ENCODE results near the gene INVS. TPM values are rescaled to one million over a fixed set of nuclear protein-coding genes. Genes with fewer than 3 reads are reported as not detected.
"Not testable (repeated sequence)": the region's sequence is repeated elsewhere in the genome, so short reads cannot be mapped to it uniquely, and the experiment has no call there.

INVS gene
- total RNA-seq, 1 donor from 2014 or later = 26.4 TPM

DNA sequence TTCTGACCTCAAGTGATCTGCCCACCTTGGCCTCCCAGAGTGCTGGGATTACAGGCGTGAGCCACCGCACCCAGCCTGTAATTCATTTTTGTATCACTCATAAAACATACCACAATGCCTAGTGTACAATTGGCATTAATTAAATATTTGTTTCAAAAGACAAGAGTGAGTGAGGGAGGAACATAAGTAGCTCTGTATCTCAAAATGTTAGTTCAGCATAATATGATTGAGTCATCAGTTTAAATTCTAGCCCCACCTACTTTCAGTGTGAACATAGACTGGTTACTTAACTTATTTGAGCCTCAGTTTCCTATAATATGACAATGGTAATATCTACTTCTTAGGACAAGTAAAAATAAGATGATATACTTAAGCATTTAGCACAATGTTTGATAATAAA, 26.9 kb downstream of the INVS start:
- no peak for DNase-seq (ENCODE audit: low spot score)

DNA sequence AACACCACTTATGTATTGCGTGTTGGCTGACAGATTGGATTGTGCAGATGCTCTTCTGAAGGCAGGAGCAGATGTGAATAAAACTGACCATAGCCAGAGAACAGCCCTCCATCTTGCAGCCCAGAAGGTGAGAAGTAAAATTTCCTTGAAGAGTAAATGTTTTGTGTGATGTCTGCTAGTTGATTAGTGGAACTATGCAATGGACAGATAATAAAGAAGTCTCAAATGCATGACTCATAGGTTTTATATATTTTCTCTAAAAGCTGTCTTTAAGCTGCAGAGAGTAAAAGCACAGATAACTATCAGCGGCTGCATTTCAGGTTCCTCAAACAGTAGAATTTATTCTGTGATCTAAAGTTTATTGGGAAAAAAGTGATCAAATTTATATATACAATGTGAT, 27.4 kb downstream of the INVS start:
- no peak for DNase-seq (ENCODE audit: low spot score)

DNA sequence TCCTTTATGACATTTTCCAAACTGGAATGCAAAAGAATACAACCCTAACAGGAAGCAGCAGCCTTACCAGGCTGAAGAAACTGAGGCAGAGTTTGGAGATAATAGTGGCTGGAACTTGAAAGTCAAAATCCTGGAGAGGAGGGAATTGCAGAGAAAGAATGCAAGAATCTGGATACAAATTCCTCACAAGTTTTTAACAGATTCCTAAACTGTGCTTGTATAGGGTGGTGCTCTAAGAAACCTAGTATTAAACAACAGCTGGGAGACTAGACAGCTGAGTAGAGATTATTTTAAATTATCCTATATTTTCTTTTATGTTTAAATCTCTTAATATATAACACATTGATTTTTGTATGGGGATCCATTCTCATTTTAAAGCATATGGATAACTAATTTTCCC, 30.7 kb downstream of the INVS start:
- no peak for DNase-seq (ENCODE audit: low spot score)

DNA sequence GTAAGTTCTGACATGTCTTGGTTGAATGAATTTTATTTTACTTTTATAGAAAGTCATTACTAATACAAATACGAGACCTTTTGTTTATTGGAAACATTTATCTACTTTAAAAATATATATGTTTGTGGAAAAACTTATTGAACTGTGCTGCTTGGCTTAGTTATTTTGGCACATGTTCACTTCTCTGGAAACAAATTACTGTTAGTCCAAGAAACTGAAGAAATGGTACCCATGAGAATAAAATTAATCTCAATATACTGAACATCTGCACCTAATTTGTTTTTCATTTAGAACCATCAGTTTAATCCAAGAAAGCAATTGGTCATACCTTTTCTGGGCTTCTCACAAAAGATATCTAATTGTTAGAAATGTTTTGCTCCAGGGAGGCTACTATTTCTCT, 32.2 kb downstream of the INVS start:
- no peak for DNase-seq (ENCODE audit: low spot score)

DNA sequence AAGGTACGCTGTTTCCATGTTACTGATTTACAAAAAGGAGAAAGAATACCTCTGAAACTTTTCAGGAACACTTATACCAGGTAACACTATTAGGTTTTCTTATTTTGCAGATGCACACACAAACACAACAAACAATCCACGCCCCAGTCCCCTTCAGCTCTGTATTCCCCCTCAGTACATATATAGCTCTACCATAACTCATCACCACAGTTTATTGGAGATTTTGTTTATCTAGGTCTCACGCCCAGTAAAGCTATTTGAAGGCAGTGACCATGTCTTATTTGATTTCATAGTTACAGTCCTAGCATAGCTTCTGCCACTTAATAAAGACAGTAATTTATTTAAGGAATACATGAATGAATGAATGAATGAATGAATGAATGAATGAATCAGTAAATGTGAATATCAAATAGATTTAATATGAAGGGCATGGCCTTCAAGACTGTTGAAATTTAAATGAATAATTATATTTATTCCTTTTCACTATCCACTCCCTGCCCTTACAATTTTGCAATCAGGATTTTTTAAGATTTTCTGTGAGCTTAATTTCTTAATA, 32.9 kb downstream of the INVS start:
- DNase-seq (ENCODE audit: low spot score) = no peak

DNA sequence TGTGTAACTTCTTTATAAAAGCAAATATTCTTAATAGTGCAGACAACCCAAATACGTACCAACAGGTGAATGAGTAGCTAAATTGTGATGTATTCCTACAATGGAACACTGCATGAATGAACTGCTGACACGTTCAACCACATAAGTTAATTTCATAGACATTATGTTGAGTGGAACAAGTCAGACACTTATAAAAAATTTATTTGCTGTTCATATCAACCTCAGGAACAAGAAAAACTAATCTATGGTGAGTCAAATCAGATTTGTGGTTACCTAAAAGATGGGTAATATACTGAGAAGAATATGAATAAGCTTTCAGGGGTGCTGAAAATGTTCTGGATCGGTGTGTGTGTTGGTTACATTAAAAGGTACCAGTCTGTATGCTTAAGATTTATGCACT, 35.7 kb downstream of the INVS start:
- DNase-seq (ENCODE audit: low spot score) = no peak

DNA sequence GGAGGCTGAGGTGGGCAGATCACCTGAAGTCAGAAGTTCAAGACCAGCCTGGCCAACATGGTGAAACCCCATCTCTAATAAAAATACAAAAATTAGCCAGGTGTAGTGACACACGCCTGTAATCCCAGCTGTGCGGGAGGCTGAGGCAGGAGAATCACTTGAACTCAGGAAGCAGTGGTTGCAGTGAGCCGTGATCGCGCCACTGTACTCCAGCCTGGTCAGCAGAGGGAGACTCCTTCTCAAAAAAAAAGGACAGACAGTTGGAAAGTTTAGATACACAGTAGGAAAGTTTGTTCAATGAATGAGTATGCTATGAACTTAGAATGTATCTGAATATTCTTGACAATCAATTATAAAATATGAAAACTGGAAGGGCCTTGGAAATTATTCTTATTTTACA, 37.8 kb downstream of the INVS start:
- DNase-seq (ENCODE audit: low spot score) = not testable (repeated sequence)

DNA sequence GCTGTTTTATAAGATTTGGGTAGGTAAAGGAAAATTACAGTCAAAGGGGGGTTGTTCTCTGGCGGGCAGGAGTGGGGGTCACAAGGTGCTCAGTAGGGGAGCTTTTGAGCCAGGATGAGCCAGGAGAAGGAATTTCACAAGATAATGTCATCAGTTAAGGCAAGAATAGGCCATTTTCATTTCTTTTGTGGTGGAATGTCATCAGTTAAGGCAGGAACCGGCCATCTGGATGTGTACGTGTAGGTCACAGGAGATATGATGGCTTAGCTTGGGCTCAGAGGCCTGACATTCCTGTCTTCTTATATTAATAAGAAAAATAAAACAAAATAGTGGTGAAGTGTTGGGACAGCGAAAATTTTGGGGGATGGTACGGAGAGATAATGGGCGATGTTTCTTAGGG, 41.3 kb downstream of the INVS start:
- DNase-seq (ENCODE audit: low spot score) = not testable (repeated sequence)

DNA sequence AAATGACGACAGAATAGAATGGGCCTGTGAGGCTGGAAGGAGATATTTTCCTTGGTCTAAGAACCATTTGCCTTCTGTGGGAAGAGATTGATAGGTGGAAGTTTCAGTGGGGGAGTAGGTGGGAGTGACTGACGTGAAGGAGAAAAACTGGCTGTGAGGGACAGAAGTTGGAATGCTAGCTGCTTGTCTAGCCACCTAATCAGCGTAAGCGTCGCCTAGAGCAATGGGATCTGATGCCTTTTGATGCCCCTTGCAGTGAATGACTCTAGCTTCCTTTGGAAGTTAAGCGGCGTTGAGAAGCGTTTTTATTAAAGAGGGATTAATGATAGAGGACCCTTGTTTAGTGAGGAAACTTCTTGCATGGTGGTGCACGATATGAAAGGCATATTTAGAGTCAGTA, 42.8 kb downstream of the INVS start:
- not testable (repeated sequence) for DNase-seq (ENCODE audit: low spot score)

DNA sequence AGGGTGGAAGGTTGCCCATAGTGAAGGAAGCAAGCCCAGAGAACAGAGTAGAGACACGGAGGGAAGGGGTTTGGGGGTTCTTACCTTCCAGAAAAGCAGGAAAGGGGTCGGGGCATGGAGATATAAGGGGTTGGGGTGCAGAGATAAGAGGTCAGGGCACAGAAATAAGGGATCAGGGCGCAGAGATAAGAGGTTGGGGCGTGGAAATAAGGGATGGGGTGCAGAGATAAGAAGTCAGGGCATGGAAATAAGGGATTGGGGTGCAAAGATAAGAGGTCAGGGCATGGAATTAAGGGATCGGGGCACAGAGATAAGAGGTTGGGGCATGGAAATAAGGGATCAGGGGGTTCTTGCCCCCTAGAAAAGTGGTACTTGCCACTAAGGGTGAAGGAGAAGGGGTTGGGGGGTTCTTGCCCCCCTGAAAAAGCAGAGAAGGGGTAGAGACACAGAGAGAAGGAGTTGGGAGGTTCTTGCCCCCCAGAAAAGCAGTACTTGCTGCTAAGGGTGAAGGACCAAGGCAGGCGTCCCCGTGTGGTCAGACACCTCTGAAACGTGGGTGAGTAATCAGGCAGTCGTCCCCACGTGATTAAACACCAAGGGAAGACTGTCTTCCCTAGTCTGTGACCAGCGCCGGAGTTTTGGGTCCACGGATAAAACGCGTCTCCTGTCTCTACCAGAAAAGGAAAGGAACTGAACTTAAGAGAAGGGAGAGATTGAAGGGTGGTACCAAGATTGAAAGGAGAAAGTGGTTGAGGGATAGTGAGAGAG, 46.3 kb downstream of the INVS start:
- DNase-seq (ENCODE audit: low spot score) = not testable (repeated sequence)

DNA sequence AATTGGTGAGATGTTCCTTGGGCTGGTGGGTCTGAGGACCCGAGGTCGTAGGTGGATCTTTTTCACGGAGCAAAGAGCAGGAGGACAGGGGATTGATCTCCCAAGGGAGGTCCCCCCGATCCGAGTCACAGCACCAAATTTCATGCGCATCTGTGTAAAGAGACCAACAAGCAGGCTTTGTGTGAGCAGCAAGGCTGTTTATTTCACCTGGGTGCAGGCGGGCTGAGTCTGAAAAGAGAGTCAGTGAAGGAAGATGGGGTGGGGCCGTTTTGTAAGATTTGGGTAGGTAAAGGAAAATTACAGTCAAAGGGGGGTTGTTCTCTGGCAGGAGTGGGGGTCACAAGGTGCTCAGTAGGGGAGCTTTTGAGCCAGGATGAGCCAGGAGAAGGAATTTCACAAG, 46.9 kb downstream of the INVS start:
- DNase-seq (ENCODE audit: low spot score) = not testable (repeated sequence)

DNA sequence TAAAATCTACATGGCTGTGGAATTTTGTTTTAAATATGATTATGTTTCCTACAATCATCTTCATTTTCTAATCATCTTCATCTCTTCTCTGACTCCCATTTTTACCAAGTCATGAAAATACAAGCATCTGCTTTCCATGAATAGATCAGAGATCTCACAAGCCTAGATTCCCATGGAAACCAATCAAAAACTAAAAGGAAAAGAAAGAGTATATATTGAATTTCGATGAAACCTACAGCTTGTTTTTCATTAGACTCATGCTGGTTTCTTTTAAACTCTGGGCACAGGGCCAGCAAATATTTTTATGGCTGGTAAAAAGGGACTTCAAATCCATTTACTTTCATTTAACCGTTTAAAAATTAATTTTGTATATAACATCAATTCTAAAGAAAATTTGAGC, 51.2 kb downstream of the INVS start:
- no peak for DNase-seq (ENCODE audit: low spot score)

DNA sequence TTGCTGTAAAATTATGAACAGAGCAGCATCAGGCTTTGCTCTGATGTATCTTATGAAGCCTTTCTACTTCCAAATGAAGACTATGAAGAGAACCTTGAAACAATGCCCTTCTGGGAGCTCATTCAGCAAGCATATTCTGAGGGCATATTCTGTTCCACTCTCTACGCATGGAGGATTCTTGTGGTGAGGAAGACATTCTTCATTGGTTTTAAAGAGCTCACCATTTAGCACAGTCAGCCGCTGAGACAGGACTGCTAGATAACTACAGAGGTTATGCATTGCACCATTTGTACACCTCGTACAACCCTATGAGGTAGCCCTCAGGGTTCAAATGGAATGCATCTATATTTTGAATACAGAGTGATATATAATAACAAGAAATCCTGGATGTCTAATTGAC, 61.0 kb downstream of the INVS start:
- no peak for DNase-seq (ENCODE audit: low spot score)

DNA sequence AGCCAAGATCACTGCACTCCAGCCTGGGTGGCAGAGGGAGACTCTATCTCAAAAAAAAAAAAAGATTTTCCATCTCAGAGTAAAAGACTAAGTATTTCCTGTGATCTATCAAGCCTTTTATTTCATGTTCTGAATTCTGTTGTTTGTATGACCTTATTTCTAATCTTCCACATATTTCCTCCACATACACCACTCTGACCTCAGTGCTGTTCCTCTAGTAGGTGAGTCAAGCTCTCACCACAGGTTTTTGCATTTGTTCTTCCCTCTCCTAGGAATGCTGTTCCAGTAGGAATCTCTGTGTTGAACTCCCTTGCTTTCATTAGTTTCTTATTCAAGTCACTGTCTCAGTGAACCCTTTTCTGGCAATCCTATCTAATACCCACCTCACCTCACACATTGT, 68.1 kb downstream of the INVS start:
- DNase-seq (ENCODE audit: low spot score) = no peak

DNA sequence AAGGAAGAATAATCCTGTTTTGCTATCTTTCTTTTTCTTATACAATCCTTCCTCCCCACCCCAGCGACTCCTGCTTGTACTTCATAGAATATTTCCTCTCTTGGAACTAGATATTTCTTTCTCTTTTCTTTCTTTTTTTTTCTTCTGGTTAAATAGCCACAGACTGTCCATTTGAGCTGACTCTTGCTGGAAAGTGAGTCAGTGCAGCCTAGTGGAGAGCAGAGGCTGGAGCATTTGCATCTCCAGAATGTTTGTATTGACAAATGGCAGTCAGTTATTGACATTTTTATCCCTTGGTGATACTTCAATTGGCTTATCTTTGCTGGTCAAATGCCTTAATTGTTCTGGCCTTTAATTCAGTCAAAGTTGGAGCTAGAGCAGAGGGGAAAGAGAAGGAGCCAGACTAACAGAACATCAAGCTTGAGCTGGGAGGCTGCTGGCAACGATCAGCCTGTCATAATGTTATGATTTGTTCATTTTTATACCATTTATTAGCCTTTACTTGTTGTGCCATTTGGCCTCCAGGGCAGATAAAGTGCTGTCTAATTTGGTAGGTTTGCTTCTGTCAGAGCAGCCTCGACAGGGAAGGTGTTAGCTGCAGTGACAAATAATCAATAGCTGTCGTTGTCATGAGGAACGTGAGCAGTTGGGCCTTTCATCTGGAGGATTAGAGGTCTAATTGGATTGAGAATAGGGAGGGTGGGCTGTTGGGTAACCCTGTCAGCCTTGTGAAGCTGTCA, 69.0 kb downstream of the INVS start:
- DNase-seq (ENCODE audit: low spot score) = no peak

DNA sequence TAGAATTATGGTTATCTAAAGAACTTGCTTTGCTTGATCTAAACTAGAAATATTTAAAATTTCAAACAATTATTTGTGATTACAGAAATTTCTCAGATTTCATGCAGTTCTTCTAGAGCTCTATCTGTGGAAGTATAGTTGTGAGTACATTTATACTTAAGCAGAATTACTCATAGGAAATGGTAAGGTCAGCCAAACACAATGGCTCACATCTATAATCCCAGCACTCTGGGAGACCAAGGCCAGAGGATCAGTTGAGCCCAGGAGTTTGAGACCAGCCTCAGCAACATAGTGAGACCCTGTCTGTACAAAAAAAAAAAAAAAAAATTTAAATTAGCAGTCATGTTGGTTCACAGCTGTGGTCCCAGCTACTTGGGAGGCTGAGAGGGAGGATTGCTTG, 71.0 kb downstream of the INVS start:
- DNase-seq (ENCODE audit: low spot score) = no peak

DNA sequence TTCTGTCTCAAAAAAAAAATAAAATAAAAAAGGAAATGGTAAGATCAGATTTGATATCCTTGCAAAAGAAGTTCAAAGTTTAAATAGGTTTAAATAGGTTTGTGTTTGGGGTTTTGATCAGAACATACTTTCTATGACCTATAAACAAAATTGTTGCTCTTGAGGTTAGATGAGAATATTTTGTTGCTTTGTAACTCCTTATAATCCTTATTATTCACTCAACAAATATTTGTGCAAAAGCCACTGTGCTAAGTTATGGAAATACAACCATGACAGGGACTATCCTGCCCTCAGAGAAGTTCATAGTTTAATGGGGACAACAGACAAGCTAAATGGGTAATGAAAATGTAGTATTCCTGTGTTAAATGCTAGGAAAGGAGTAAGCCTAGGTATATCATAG, 71.5 kb downstream of the INVS start:
- DNase-seq (ENCODE audit: low spot score) = no peak

DNA sequence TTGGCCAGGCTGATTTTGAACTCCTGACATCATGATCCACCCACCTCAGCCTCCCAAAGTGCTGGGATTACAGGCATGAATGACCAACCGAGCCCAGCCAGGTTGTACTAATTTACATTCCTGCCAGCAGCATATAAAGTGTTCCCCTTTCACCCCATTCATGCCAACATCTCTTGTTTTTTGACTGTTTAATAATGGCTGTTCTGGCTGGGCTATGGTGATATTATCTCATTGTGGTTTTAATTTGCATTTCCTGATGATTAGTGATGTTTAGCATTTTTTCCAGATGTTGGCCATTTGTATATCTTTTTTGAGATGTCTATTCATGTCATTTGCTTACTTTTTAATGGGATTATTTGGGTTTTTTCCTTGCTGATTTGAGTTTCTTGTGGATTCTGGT, 87.3 kb downstream of the INVS start:
- no peak for DNase-seq (ENCODE audit: low spot score)

DNA sequence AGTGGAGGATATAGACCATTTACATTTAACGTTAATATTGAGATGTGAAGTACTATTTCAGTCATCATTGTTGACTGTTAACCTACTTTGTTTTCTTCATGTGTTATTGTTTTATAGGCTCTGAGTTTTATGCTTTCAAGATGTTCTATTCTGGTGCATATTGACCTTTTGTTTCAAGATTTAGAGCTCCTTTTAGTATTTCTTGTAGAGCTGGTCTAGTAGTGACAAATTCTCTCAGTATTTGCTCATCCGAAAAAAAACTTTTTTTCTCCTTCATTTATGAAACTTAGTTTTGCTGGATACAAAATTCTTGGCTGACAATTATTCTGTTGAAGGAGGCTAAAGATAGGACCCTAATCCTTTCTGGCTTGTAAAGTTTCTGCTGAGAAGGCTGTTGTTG, 91.3 kb downstream of the INVS start:
- no peak for DNase-seq (ENCODE audit: low spot score)

DNA sequence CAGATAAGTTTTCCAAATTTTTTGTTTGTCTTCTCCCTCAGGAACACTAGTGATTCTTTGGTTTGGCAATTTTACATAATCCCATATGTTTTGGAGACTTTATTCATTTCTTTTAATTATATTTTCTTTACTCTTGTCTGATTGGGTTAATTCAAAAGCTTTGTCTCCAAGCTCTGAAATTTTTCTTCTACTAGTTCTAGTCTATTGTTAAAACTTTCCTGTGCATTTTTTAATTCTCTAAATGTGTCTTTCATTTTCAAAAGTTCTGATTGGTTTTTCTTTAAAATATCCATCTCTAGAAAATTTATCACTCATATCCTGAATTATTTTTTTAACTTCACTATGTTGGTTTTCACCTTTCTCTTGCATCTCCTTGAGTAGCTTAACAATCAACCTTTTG, 92.2 kb downstream of the INVS start:
- DNase-seq (ENCODE audit: low spot score) = no peak

DNA sequence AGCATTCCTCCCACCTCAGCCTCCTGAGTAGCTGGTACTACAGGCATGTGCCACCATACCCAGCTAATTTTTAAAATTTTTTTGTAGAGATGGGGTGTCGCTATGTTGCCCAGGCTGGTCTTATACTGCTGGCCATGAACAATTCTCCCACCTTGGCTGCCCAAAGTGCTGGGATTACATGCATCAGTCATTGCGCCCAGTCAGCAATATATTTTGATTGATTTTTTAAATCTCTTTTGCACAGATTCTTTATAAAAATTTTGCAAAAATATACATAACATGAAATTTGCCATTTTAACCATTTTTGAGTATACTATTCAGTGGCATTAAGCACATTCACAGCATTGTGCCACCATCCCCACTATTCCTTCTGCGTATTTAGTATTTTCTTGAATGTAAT, 94.0 kb downstream of the INVS start:
- no peak for DNase-seq (ENCODE audit: low spot score)

DNA sequence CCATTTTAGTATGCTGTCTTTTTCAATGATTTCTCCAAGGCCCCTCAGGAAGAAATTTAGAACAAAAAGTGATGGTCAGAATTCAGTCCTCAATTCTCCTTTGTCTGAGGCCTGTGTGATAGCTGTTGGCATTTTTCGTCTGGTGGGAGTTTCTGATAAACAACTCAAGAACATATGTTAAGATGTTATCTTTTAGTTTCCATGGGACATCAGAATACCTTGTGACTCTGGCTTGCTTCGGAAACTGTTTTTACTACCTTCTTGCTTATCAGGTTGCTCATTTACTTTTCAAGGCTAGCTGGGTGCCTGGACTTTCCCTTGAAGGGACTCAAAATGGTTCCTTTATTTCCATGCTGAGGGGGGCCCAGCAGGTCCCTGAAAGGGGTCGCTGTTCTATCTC, 97.2 kb downstream of the INVS start:
- no peak for DNase-seq (ENCODE audit: low spot score)

DNA sequence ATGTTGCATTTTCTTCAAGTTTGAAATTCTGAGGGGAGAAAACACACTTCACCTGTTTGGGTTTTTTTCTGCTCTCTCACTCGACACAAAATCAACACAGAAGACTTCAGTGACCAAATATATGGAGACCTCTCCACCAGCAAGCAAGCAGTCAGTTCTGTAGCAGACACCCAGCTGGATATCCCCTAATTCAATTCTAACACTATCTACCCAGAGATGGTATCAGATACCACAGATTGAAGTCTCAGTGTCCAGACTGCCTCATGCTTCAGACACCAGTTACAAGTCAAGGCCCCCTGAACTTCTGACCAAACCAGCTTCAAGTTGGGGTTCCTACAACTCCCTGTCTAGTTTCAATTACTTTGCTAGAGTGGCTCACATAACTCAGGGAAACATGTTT, 97.8 kb downstream of the INVS start:
- no peak for DNase-seq (ENCODE audit: low spot score)
